HFFc6 (cell line): ENCODE measurements around the gene EPB42. TPM values are rescaled to one million over a fixed set of nuclear protein-coding genes. Genes with fewer than 3 reads are reported as not detected.

Experiments used
- DNase-seq: peaks from one replicate; pipeline ENCODE4 v3.0.0-alpha.2; 2018
- H3K27ac Mint-ChIP-seq: 2 replicates; pipeline ENCODE4 v1.8.0; 2020; ENCODE audit warnings: mild to moderate bottlenecking, mixed read lengths
- H3K27me3 Mint-ChIP-seq: 2 replicates; pipeline ENCODE4 v1.8.0; 2021; ENCODE audit warnings: mild to moderate bottlenecking, moderate library complexity, mixed read lengths; ENCODE audit not compliant: insufficient read depth
- H3K36me3 Mint-ChIP-seq: 2 replicates; pipeline ENCODE4 v1.8.0; 2021; ENCODE audit warnings: low read depth, mixed read lengths
- H3K4me1 Mint-ChIP-seq: 2 replicates; pipeline ENCODE4 v1.8.0; 2020; ENCODE audit warnings: low read depth, mixed read lengths
- H3K4me3 Mint-ChIP-seq: 2 replicates; pipeline ENCODE4 v1.8.0; 2020; ENCODE audit warnings: mild to moderate bottlenecking, moderate library complexity, mixed read lengths
- H3K9me3 Mint-ChIP-seq: 2 replicates; pipeline ENCODE4 v1.8.0; 2020; ENCODE audit warnings: mild to moderate bottlenecking, mixed read lengths
- CTCF ChIP-seq: fragments of 200-600 bp; sonication (generic); IDR thresholded peaks from 2 replicates; pipeline ENCODE4 v1.5.0; 2021; ENCODE audit warnings: antibody characterized with exemption, mild to moderate bottlenecking
- total RNA-seq, 6 experiments: library from RNA; stranded (reverse); fragmentation: NEBNext Ultra II Directional; extraction: Animal tissue kit (Norgen Biotek cat#: 25700); gene quantifications; 2 replicates in 1 of 6; 3 replicates in 5 of 6; pipeline ENCODE4 v1.2.3, GENCODE V29; 2021

The EPB42 gene
- total RNA-seq, 6 experiments from 2014 or later = not detected

GRCh38 chr15:43208052-43209002 is 12.5 kb downstream of the EPB42 start:
- no peak for TF ChIP-seq CTCF
- no peak overlapping the region for H3K4me3 Mint-ChIP-seq
- H3K27me3 Mint-ChIP-seq = peaks cover 47% of the 10 kb centered on the region
- H3K4me1 Mint-ChIP-seq = peaks cover 10% of the 10 kb centered on the region
- H3K9me3 Mint-ChIP-seq = no peaks in the 10 kb centered on the region
- H3K36me3 Mint-ChIP-seq = no peaks in the 10 kb centered on the region
- DNase-seq = no peak
- H3K27ac Mint-ChIP-seq = no peak overlapping the region

- H3K27me3 Mint-ChIP-seq = peaks cover 40% of the 10 kb centered on the region
- H3K9me3 Mint-ChIP-seq = no peaks in the 10 kb centered on the region
- H3K4me3 Mint-ChIP-seq = no peak overlapping the region
Observed at GRCh38 chr15:43207024-43207423, 13.8 kb downstream of the EPB42 start.

GRCh38 chr15:43206054-43206453 is 14.8 kb downstream of the EPB42 start:
- H3K27ac Mint-ChIP-seq = no peak overlapping the region
- H3K36me3 Mint-ChIP-seq = no peaks in the 10 kb centered on the region
- no peak for DNase-seq
- TF ChIP-seq CTCF = no peak
- H3K9me3 Mint-ChIP-seq = no peaks in the 10 kb centered on the region
- peaks cover 10% of the 10 kb centered on the region for H3K4me1 Mint-ChIP-seq
- peaks cover 40% of the 10 kb centered on the region for H3K27me3 Mint-ChIP-seq
- no peak overlapping the region for H3K4me3 Mint-ChIP-seq

More at GRCh38 chr15:43207024-43207423, 13.8 kb downstream of the EPB42 start:
- Mint-ChIP-seq H3K36me3 (no peaks in the 10 kb centered on the region), H3K27ac (no peak overlapping the region), H3K4me1 (peaks cover 10% of the 10 kb centered on the region)
- no peak for DNase-seq
- TF ChIP-seq CTCF = no peak

GRCh38 chr15:43204016-43204901 is 16.6 kb downstream of the EPB42 start:
- Mint-ChIP-seq H3K27me3 (peaks cover 26% of the 10 kb centered on the region), H3K36me3 (no peaks in the 10 kb centered on the region), H3K4me1 (peaks cover 10% of the 10 kb centered on the region), H3K27ac (no peak overlapping the region), H3K4me3 (no peak overlapping the region), H3K9me3 (no peaks in the 10 kb centered on the region; the same call in 1 of the 2 replicates)
- peak; percentile 86 for TF ChIP-seq CTCF
- peak; percentile 70 for DNase-seq

- TF ChIP-seq CTCF = no peak
- Mint-ChIP-seq H3K27ac (no peak overlapping the region), H3K27me3 (peaks cover 10% of the 10 kb centered on the region), H3K4me3 (no peak overlapping the region), H3K36me3 (peaks cover 20% of the 10 kb centered on the region), H3K4me1 (peaks cover 19% of the 10 kb centered on the region), H3K9me3 (peaks cover 9% of the 10 kb centered on the region)
- DNase-seq = no peak
Observed at GRCh38 chr15:43199945-43200488, 20.8 kb downstream of the EPB42 start.
